Melanocyte of skin (primary cell): ENCODE results near the gene NMRK1. TPM values are rescaled to one million over a fixed set of nuclear protein-coding genes. Genes with fewer than 3 reads are reported as not detected.

Source experiments
- small RNA-seq, 2 donors: library from RNA; depleted of rRNA; stranded (forward); fragments of <200 nt; gene quantifications; one replicate each; pipeline ENCODE3, GENCODE V24; 2012
- total RNA-seq, 2 donors: library from RNA; depleted of rRNA; stranded (reverse); fragments of >200 nt; gene quantifications; 2 replicates each; pipeline ENCODE4 v1.2.3, GENCODE V29; 2012

NMRK1 gene
- total RNA-seq: 10 to 100 TPM; 12.0 to 16.0 TPM

GRCh38 chr9:75087824-75088645 lies at the start of gene NMRK1, which contains the start of gene OSTF1:
TSS of gene NMRK1 (minus strand) at chr9:75088155. CDS start at chr9:75083115, 5,040 bp downstream.
TSS of gene OSTF1 (plus strand) at chr9:75088514. CDS start at chr9:75088693, 179 bp downstream.

Small RNA genes lying within 50 kb of the gene (small RNA-seq; reads per million reads assigned to genes)
- 0 reads per million in 2 donors for gene RF02271

Other genes starting within 250 kb of the NMRK1 start
- under 1 TPM; under 0.01 to 0.33 TPM for gene TRPM6, start 200.2 kb downstream of the NMRK1 start, total RNA-seq
- 10 to 100 TPM in 1 of 2 donors, 1 to 10 TPM in 1; 5.5 to 11.0 TPM for gene C9orf40, start 135.2 kb downstream of the NMRK1 start, total RNA-seq
- gene CARNMT1, start 59.9 kb downstream of the NMRK1 start, total RNA-seq: 10 to 100 TPM; 22.7 to 23.3 TPM
- 10 to 100 TPM; 33.0 to 38.0 TPM for gene OSTF1, start 359 bp upstream of the NMRK1 start, total RNA-seq